ENCODE results near the gene JMJD8.
A peak's percentile ranks its signal among the peaks of the same experiment; 100 is the strongest.

The JMJD8 gene

DNA sequence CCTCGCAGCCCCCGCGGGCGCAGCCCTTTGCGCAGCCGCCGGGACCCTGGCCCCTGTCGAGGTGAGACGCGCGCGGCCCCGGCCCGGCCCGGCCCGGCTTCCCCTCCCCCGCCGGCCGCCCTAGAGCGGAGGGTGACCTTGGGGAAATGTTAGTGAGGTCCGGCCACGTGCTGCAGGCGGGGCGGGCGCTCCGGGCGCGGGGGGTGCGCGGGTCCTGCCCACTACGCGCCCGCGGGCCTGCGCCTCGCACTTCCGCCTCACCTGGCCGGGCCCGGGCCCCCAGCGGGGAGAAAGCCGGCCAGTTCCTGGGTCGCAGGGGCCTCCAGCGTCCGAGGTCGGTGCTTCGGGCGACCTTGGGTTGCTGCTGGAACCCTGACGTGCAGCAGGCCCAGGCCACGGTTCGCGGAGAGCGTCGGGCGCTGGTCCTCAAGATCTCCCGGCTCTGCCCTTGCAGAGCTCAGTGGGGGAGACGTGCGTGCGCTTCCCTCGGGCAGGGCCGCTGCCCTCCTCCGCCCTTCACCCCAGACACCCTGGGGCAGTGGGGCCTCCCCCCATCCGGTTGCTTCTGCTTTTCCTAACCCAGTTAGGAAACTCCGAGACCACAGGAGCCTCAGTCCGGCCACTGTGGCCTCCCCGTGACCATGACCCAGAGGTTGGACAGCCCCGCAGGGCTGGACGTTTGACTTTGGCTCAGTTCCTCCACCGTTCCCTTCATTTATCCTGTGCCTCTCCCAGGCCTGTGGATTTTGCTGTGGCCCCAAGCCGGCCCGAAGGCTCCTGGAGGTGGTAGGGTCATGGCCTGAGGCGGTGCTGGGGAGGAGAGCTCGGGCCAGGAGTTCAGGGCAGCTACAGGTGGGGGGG, 41.7 kb downstream of the JMJD8 start:
- DNase-seq (ENCODE audit: low read depth in 2 of 2) = no peak

DNA sequence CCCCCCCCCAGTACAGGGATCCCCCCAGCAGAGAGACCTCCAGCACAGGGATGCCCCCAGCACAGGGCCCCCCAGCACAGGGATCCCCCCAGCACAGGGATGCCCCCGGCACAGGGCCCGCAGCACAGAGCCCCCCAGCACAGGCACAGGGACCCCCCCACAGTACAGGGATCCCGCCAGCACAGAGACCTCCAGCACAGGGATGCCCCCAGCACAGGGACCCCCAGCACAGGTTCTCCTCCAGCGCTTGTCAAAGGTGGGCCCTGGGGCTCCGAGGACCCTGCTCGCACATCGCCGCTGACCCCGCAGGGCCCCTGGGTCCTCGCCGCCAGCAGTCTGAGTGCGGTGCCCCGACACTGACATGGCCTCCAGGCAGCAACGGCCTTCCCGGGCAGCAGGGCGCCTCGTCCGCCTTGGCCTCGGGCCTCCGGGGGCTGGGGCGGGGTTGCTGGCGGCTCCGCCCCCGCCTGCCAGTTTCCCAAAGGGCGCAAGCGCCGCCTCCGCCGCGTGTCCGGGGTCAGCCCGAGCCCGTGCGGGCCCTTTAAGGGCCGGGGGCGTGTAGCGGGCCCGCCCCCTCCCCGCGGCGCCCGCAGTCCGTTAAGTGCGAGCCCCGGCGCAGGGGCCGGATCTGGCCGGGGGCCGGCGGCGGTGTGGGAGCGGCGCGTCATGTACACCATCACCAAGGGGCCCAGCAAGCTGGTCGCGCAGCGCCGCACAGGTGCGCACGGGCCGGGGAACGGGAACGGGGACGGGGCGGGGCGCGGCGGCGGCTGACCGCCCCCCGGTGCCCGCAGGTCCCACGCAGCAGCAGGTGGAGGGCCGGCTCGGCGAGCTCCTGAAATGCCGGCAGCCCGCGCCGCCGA, 42.6 kb downstream of the JMJD8 start, which contains the start of gene MCRIP2:
TSS of gene MCRIP2 (plus strand) at position 503 of the 863 bp plus-strand sequence. CDS start at position 667, 164 bp downstream.
- peak in 1 of 2 donors; percentile 70 for DNase-seq (ENCODE audit: low read depth in 2 of 2)

DNA sequence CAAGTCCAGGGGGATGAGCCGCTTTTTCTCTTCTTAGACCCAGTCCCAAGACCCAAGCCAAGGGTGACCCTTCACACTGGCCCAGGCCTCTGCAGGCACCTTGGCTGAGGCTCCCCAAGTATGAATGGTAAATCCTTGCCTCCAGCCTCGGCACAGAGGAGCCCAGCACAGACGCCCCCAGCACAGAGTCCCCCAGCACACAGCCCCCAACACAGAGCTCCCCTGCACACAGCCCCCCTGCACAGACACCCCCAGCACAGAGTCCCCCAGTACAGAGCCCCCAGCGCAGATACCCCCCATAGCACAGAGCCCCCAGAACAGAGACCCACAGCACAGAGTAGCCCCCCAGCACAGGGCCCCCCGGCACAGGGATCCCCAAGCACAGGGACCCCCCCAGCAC, 43.5 kb downstream of the JMJD8 start:
- no peak for DNase-seq (ENCODE audit: low read depth in 2 of 2)

DNA sequence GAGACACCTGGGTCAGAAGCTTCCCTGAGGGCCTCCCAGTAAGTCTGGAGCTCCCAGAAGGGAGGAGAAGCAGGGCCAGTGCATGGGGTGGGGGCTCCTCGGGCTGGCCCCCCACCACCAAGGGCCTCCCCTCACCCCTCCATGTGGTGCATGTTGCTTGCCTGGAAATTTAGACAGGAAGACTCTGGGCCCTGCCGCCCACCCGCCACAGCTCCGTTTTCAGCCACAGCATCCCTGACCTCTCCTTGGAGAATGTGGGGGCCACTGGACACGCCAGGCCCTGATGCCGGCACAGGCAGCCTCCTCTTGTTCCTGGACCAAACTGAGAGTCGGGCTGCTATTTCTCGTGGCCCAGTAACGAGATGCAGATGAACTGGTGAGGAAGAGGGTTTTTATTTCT, 45.3 kb downstream of the JMJD8 start:
- DNase-seq (ENCODE audit: low read depth in 2 of 2) = no peak

DNA sequence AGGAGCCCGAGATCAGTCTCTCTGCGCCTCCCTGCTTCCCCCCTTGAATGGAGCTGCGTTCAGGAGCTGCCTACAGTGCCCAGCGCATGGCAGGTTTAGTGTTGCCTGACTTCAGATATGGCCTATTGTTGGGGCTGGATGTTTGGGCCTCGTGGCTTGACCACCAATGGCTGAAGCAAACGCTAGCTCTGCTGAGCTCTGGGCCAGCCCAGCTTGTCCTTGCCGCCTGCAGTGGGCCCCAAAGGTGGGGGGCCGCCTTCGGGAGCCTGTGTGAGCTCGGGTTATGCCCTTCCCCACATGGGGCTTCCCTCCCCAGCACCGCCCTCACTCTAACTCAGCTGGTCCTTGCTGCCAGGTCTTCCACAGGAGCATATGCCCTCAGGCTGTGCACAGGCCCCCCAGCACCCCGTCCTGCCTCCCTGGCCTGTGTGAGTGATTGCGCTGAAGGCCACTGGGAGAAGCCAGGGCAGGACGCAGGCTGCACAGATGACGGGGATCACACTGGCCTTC, 46.0 kb downstream of the JMJD8 start:
- DNase-seq (ENCODE audit: low read depth in 2 of 2) = no peak

DNA sequence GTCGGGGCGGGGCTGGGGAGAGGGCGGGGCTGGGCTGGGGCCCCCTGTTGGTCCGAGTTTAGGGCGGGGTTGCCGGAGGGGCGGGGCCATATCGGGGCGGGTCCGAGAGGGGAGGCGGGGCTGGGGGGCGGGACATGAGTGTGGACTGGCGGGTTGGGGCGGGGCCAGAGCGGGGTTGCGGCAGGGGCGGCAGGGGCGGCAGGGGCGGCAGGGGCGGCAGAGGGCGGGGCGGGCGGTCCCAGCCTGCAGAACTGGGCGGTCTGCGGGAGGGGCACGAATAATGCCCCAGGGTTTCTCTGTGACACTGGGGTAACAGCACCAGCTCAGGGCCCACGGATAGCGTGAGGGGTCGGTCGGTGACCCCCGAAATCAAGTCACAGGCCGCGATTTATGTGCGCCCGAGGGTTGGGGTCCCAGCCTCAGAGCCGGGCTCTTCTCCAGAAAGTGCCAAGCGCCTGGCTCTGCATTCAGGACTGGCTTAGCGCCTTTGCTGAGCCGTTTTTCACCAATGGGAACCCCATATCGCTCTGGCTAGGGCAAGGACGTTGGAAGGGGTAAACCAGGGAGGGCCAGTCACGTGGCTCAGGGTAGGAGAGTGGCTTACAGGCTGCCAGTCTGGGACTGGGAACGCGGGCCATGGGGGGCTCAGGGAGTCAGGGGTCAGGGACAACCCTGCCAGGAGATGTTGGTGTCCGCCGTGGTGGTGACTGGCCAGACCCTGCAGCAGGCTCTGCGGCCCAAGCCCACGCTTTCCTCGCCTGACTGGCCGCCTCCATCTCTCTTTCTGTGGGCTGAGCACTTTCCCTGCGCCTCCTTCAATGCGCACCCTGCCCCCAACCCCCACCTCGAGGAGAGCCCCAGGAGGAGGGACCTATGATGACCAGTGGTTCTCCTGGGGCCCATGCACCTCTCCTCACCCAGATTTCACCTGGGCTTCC, 46.8 kb downstream of the JMJD8 start:
- DNase-seq (ENCODE audit: low read depth in 2 of 2) = peak; percentile 87

DNA sequence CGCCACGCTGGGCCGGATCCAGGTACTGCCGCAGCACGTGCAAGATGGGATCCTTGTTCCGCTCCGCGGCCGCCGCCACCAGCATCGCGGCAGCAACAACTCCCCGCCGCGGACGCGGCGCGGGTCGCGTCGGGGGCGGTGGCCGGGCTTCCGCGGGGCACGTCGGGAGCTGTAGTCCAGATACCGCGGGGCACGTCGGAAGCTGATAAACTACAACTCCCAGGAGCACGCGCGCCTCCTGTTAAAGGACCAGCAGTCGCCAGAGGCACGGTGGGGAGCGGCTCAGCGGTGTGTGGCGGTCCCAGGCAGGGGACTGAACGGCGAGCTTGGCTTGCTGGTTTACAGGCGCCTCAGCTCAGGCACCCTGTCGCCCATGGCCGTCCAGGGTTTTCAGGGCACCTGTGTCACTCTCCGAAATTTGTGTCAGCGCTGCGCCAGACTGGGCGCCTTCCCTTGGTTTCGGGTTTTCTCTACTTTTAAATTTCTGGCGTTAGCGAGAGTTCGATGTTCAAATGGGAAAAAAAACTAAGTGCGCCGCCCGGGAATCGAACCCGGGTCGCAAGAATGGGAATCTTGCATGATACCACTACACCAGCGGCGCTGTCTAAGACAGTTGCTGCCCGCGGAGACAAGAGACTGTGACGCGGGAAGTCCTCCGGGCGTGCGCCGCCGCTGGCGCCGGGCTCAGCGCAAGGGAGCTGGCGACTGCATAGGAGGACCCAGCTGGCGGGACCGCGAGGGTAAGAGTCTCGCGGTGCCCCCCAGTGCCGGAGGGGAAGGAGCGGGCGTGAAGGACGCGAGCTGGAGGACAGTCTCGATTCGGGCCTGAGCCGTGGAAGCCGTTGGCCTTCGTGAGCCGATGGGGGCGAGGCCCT, 47.7 kb downstream of the JMJD8 start, which contains the start of gene METTL26:
TSS of gene METTL26 (minus strand) at position 100 of the 875 bp plus-strand sequence. CDS start at position 85, 15 bp downstream.
- peak; percentile 88 for DNase-seq (ENCODE audit: low read depth in 2 of 2)

DNA sequence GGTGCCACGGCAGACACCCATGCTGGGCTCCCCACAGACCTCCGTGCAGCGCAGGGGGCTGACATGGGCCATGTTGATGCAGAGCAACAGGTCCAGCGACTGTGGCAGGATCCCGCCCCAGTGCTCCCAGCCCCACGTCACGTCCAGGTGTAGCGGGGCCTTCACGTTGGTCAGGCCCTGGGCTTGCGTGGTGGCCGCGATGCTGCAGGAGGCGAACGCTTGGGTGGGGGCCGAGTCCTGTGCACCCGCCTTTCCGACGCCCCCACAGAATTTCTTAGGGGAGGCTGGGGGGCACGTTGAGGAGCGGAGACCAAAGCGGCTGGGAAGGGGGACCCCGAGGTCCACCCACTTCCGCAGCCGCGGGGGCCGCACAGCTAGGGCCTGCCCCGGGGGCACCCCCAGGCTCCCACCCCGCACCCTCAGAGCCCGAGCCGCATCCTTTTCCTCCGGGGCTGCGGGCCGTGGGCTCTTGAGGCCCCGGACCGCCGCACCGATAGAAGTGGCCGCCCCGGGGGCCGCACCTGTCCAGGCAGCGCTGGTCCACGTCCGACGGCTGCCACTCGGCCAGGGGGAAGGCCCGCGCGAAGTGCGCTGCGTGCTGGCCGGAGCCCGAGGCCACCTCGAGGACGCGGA, 48.4 kb downstream of the JMJD8 start:
- no peak for DNase-seq (ENCODE audit: low read depth in 2 of 2)

DNA sequence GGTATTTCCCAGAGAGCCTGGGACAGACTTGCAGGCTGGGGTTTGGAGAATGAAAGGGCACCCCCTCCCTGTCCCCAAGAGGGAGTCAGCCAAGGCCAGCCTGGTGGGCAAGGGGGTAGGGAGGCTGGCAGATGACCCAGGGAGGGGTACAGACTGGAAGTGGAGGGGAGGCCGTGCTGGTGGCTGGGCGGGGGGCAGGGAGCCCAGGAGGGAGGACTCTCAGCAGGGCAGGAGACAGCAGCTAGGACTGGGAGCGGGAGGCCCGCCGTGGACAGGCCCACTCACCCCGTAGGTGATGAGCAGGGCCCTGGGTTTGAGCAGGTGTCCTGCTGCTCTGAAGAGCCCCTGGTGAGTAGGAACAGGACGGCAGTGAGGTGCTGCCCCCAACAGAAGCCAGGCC, 49.1 kb downstream of the JMJD8 start:
- DNase-seq (ENCODE audit: low read depth in 2 of 2) = no peak

DNA sequence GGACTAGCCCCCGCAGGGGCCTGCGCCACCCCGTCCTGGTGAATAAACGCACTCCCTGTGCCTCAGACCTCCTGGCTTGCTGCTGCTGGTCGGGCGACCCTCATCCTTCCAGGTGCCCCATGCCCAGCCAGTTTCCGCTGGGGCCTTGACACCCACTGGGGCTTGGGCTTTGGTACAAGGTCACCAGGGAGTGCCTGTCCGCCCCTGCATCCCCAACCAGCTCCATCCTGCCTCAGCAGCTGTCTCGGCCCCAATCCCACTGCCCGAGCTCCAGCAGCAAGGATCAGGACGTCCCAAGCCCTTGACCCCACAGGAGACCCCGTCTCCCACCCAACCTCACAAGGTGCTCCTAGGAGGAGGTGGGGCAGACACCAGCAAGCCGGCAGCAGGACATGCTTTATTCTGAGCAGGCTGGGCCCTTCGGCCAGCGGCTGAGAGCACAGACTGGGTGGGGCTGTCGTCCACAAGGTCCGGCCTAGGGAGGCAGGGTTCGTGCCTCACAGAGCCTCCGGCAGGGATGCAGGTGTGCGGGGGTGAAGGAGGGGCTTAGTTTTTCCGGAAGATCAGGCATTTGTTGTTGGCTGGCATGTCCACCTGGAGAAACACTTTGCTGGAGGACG, 50.0 kb downstream of the JMJD8 start:
- DNase-seq (ENCODE audit: low read depth in 2 of 2) = no peak

DNA sequence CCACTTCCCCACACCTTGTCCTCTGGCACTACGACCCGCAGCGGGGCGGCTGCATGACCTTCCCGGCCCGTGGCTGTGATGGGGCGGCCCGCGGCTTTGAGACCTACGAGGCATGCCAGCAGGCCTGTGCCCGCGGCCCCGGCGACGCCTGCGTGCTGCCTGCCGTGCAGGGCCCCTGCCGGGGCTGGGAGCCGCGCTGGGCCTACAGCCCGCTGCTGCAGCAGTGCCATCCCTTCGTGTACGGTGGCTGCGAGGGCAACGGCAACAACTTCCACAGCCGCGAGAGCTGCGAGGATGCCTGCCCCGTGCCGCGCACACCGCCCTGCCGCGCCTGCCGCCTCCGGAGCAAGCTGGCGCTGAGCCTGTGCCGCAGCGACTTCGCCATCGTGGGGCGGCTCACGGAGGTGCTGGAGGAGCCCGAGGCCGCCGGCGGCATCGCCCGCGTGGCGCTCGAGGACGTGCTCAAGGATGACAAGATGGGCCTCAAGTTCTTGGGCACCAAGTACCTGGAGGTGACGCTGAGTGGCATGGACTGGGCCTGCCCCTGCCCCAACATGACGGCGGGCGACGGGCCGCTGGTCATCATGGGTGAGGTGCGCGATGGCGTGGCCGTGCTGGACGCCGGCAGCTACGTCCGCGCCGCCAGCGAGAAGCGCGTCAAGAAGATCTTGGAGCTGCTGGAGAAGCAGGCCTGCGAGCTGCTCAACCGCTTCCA, 50.6 kb downstream of the JMJD8 start:
- no peak for DNase-seq (ENCODE audit: low read depth in 2 of 2)

DNA sequence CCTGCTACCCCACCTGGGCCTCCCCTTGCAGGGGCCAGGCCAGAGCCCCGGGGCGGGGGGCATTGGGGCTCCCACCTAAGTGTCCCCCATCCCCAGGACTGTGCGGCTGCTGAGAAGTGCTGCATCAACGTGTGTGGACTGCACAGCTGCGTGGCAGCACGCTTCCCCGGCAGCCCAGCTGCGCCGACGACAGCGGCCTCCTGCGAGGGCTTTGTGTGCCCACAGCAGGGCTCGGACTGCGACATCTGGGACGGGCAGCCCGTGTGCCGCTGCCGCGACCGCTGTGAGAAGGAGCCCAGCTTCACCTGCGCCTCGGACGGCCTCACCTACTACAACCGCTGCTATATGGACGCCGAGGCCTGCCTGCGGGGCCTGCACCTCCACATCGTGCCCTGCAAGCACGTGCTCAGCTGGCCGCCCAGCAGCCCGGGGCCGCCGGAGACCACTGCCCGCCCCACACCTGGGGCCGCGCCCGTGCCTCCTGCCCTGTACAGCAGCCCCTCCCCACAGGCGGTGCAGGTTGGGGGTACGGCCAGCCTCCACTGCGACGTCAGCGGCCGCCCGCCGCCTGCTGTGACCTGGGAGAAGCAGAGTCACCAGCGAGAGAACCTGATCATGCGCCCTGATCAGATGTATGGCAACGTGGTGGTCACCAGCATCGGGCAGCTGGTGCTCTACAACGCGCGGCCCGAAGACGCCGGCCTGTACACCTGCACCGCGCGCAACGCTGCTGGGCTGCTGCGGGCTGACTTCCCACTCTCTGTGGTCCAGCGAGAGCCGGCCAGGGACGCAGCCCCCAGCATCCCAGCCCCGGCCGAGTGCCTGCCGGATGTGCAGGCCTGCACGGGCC, 51.4 kb downstream of the JMJD8 start:
- DNase-seq (ENCODE audit: low read depth in 2 of 2) = no peak

DNA sequence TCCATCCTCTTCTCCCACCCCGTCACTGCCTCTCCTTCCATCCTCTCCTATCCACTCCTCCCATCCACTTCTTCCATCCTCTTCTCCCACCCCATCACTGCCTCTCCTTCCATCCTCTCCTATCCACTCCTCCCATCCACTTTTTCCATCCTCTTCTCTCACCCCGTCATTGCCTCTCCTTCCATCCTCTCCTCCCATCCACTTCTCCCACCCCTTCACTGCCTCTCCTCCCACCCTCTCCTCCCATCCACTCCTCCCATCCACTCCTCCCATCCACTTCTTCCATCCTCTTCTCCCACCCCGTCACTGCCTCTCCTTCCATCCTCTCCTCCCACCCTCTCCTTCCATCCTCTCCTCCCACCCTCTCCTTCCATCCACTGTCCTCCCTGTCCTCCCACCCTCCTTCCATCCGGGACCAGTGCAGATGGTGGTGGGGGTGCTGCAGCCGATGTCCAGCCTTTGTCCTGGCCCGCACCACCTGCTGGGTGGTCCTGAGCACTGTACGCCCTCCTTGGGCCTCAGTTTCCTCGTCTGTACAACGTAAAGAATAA, 52.3 kb downstream of the JMJD8 start:
- no peak for DNase-seq (ENCODE audit: low read depth in 2 of 2)
